ENCODE measurements around the gene USP24.

USP24 gene

DNA sequence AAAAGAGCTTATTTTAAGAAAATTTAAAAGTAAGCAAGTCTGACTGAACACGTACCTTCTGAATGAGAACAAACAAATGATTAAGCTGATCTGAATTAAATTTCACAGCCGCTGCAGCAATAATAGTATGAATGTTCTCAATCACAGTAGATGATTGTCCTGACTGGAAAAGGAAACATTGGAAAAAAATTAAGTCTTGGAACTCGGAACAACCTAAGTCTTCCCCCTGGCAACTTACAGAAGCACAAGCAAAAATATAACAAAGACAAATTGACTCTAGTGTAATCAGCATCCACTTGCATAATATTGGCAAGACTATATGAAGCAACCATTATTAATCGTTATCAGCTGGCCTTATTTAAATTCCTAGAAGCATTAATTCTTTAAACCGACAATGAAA, 60.5 kb downstream of the USP24 start:
- H3K27ac ChIP-seq, result no peak overlapping the region
- TF ChIP-seq, protein P1, sequence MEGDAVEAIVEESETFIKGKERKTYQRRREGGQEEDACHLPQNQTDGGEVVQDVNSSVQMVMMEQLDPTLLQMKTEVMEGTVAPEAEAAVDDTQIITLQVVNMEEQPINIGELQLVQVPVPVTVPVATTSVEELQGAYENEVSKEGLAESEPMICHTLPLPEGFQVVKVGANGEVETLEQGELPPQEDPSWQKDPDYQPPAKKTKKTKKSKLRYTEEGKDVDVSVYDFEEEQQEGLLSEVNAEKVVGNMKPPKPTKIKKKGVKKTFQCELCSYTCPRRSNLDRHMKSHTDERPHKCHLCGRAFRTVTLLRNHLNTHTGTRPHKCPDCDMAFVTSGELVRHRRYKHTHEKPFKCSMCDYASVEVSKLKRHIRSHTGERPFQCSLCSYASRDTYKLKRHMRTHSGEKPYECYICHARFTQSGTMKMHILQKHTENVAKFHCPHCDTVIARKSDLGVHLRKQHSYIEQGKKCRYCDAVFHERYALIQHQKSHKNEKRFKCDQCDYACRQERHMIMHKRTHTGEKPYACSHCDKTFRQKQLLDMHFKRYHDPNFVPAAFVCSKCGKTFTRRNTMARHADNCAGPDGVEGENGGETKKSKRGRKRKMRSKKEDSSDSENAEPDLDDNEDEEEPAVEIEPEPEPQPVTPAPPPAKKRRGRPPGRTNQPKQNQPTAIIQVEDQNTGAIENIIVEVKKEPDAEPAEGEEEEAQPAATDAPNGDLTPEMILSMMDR (conservative IDR thresholded peaks at IDR 0.05), result no peak

DNA sequence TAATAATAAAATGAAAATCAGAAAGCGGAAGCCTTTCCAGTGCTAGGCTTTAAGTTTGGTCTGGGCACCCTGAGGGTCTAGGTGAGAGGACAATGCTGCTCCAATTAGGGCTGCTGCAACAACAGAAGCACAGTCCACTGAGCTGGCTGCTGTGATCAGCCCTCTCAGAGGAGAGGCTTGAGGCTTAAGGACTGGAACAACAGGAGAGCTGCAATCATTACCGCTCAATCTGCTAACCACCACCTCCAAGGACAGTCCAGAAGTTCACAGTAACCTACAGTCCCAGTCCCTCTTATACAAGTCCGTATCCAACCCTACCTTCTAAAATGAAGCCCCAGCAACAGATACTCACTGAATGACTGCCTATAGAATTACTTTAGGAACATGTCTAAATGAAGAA, 62.1 kb downstream of the USP24 start:
- H3K27ac ChIP-seq, result no peak overlapping the region
- TF ChIP-seq, protein P1 (conservative IDR thresholded peaks at IDR 0.05), result no peak

DNA sequence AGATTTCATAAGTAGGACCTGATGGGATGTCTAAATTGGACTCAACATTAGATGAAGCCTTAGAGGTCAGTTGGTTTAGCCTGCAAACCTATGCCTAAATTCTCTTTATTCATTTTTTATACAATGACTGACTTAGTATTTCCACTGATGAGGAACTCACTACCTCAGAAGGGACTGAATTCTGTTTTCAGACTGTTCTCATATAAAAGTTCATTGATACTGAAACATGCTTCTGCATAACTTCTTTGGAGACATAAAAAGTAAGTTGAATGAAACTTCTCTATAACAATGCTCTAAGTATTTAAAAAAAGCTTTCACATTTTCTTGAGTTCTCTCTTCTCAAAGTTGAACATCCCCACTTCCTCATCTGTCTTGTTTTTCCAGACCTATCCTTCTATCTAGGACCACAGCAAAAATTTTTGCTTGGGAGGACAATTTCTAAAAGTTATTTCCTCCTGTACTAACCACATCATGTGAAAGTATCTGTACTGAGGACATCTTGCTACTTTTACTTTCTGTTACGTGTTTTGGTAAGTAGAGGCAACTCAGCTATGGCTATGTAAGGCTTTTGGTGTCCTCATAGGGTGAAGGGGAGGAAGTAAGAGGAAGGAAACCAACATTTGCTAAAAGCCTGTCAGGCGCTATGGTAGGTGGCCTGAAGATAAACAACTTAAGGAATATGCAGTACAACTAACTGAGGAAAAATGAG, 64.1 kb downstream of the USP24 start:
- TF ChIP-seq, protein P1 (conservative IDR thresholded peaks at IDR 0.05), result no peak
- peak overlapping the region; percentile 3 for H3K27ac ChIP-seq

DNA sequence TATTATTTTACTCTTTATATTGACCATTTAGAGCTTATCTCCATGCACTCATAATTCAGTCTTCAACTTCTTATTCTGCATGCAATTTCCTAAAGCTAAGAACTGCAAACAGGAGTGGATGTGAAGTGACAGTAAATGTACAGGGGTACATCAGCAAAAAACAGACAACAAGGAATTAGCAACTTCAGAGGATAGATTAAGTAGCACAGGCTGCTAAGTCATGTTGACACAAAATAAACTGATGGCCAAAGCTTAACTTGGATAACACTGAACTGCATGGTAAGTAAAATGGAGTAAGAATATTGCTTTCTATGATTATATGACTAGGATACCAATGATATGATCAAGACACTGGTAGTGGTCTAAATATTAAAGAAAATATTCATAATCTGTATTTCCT, 66.5 kb downstream of the USP24 start:
- TF ChIP-seq, protein P1 (conservative IDR thresholded peaks at IDR 0.05), result no peak
- peak overlapping the region; percentile 2; the same call in 1 of the 2 replicates for H3K27ac ChIP-seq

DNA sequence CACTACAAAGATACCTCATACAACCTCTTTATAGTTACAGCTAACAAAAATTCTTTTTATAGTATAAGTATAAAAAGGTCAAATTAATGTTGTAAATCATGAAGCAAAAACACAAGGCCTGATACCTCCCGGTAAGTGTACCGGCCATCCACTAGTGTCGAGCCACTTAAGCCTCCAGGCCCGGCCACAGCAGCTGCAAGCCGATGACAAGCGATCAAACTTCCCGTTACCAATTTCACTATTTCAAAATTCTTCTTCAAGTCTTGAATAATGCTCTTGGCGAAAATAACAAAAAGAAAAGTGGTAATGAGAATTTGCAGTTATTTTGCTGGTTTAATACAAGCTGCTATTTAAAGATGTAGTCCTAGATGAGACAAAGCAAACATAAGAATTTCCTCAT, 67.6 kb downstream of the USP24 start:
- H3K27ac ChIP-seq, result peak overlapping the region; percentile 2; the same call in 1 of the 2 replicates
- TF ChIP-seq, protein P1 (conservative IDR thresholded peaks at IDR 0.05), result no peak

DNA sequence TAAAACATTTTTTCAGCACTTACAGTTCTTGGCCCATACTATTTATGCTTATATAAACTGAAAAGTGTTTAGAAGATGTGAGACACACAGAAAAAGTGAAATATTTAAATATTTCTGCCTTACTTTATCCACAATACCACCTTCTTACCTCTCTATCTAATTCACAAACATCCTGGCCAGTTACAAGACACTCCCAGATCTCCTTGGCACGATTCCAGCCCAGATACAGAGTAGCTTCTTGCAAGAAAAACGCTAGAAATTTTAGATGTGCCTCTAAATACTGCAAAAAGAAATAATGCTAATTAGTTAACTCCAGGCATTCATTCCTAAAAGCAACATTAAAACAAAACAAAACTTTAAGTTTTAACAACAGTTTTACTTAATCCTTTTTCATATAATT, 68.4 kb downstream of the USP24 start:
- H3K27ac ChIP-seq, result 0 out of 2 replicates have a peak overlapping the region, but pooled peaks have one; percentile 2
- TF ChIP-seq, protein P1 (conservative IDR thresholded peaks at IDR 0.05), result no peak

DNA sequence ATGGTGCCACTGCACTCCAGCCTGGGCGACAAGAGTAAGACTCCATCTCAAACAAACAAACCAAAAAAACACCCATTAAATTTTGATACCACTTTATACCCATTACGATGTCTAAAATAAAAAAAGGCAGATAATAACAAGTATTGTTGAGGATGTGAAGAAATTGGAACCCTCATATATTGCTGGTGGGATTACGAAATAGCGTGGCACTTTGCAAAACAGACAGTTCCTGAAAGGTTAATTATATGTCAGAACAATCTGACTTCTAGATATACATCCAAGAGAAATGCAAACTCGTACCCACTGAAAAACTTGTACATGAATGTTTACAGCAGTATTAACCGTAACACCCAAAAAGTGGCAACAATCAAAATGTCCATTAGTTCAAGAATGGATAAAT, 70.3 kb downstream of the USP24 start:
- TF ChIP-seq, protein P1 (conservative IDR thresholded peaks at IDR 0.05), result no peak
- H3K27ac ChIP-seq, result no peak overlapping the region
